Rectal smooth muscle tissue (tissue), 1 donor: Measurements from ENCODE around the gene DACH1.

ENCODE experiments used
- H3K27ac ChIP-seq: one replicate; pipeline ENCODE4 v1.7.0; 2013; ENCODE audit warnings: low read depth, low read length, inconsistent platforms
- H3K27me3 ChIP-seq: one replicate; pipeline ENCODE4 v1.7.0; 2013; ENCODE audit warnings: low read length; ENCODE audit not compliant: control insufficient read depth, insufficient read depth
- H3K36me3 ChIP-seq: one replicate; pipeline ENCODE4 v1.7.0; 2013; ENCODE audit warnings: low read length; ENCODE audit not compliant: control insufficient read depth, insufficient read depth
- H3K4me1 ChIP-seq: one replicate; pipeline ENCODE4 v1.7.0; 2013; ENCODE audit warnings: low read length; ENCODE audit not compliant: control insufficient read depth, insufficient read depth
- H3K4me3 ChIP-seq: one replicate; pipeline ENCODE4 v1.7.0; 2013; ENCODE audit warnings: low read length
- H3K9ac ChIP-seq: one replicate; pipeline ENCODE4 v1.7.0; 2013; ENCODE audit warnings: low read length

DACH1 gene

DNA sequence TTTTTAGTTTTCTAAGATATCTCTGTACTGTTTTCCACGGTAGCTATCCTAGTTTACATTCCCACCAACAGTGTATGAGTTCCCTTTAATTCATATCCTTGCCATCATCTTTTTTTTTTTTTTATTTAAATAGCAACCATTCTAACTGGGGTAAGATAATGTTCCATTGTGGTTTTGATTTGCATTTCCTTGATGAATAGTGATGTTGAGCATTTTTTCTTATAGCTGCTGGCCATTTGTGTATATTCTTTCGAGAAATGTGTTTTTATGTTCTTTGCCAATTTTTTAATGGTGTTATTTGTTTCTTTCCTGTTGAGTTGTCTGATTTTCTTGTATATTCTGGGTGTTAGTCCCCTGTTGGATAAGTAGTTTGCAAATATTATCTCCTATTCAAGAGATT lies 454.8 kb downstream of the DACH1 start:
- no peaks in the 10 kb centered on the region for H3K36me3 ChIP-seq

DNA sequence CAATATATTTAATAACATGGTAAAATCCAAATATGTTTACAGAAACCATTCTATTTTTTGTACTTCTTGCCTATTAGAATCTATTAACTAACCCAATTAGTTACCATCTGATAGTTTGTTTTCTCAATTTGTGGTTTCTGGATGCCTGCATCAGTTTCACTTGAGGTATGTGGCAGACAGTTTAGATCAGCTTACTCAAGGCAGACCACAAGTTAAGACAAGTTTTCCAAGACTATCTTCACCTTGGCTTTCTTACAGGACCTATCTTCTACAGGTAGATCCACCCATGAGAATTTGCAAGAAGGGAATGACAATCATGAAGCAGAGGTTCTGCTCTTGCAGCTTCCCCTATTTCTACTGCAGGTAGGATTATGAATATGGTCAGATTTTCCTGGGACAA lies 458.6 kb downstream of the DACH1 start:
- no peak overlapping the region for H3K27ac ChIP-seq
- H3K4me1 ChIP-seq = no peaks in the 10 kb centered on the region
- no peaks in the 10 kb centered on the region for H3K36me3 ChIP-seq
- no peaks in the 10 kb centered on the region for H3K27me3 ChIP-seq
- no peak overlapping the region for H3K9ac ChIP-seq
- H3K4me3 ChIP-seq = no peak overlapping the region

More for the DNA sequence above, 454.8 kb downstream of the DACH1 start:
- Histone ChIP-seq H3K4me3 (no peak overlapping the region), H3K9ac (no peak overlapping the region), H3K27ac (no peak overlapping the region), H3K4me1 (no peaks in the 10 kb centered on the region), H3K27me3 (no peaks in the 10 kb centered on the region)

DNA sequence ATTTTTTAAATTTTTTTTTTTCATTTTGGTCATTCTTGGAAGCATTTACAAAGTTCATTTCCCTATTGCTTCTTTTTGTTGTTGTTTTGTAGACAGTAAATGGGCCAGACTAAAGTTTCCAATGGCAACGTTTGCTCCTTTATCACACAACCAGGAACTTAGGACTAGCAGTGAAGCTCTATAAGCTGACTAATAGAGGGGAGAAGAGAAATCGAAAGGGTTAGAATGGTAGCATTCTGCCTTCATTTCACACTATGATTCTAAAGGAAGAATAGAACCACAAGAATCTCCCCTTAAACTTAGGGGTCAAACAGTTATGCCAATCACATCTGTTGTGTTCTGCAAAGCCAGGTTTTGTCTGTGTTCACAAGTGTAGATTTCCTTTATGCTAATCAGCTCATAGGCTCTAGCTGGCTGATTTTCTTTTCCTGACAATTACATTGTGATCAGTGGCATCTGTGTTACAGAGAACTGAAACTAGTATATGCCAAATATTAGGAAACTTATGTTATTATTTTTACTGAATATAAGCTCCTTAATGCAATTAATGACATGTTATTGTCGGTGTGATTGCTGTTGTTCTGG lies 467.3 kb downstream of the DACH1 start:
- H3K27me3 ChIP-seq = no peaks in the 10 kb centered on the region
- no peak overlapping the region for H3K9ac ChIP-seq
- no peaks in the 10 kb centered on the region for H3K36me3 ChIP-seq
- H3K27ac ChIP-seq = no peak overlapping the region
- no peaks in the 10 kb centered on the region for H3K4me1 ChIP-seq
- H3K4me3 ChIP-seq = no peak overlapping the region

DNA sequence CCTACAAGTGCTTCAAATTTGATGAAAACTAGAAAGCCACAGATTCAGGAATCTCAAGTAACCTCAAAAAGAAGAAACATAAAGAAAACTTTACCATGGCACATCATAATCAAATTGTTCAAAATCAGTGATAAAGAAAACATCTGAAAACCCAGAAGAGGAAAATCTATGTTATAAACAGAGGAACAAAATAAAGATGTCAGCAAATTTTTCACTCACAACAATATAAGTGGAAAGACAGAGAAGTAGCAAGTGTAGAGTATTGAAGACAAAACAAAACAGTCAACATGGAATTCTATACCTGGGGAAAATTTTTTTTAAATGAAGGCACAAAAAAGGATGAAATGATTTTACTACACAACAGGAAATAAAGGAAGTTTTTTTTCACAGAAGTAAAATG lies 470.9 kb downstream of the DACH1 start:
- Histone ChIP-seq H3K27me3 (no peaks in the 10 kb centered on the region), H3K4me1 (no peaks in the 10 kb centered on the region), H3K9ac (no peak overlapping the region), H3K4me3 (no peak overlapping the region), H3K36me3 (no peaks in the 10 kb centered on the region), H3K27ac (no peak overlapping the region)

DNA sequence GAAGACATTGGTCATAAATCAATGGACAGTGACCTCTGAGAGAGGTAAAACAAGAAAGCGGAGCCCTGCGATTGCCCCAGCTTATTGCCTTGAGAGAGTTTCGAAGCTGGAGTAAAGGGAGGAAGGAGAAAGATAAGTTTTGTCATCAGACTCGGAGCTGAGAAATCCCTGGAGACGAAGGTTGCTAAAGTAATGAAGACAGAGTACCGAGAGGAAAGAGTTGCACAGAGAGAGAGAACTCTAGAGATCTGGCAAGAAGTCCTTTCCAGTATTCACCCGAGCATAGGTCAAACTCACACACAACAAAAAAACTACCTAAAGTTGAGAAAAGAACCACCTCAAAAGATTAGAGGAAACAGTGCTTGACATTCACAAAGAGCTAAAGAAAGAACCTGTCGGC lies 472.0 kb downstream of the DACH1 start:
- Histone ChIP-seq H3K4me3 (no peak overlapping the region), H3K36me3 (no peaks in the 10 kb centered on the region), H3K27me3 (no peaks in the 10 kb centered on the region), H3K27ac (no peak overlapping the region), H3K9ac (no peak overlapping the region), H3K4me1 (no peaks in the 10 kb centered on the region)

DNA sequence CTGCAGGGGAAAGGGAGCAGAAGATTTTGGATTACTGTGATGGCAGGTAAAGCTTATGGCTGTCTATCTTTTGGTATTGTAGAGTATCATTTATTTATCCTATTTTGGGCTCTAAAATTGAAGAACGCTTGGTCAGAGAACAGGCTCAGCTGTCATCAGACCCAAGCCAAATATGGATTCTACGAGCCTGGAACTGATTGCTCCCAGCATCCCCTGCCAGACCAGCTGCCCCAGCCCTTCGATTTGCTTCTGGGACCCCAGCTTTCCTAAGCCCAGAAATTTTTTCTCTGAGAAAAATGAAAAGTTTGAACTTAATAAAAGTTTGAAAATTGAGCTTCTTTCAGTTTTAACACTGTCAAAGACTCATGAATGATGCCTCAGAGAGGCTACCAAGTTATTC lies 472.8 kb downstream of the DACH1 start:
- H3K9ac ChIP-seq = no peak overlapping the region
- H3K36me3 ChIP-seq = no peaks in the 10 kb centered on the region
- no peaks in the 10 kb centered on the region for H3K4me1 ChIP-seq
- H3K27ac ChIP-seq = no peak overlapping the region
- no peak overlapping the region for H3K4me3 ChIP-seq
- no peaks in the 10 kb centered on the region for H3K27me3 ChIP-seq
